ENCODE results near the gene SYVN1. TPM values are rescaled to one million over a fixed set of nuclear protein-coding genes. Genes with fewer than 3 reads are reported as not detected.

Gene SYVN1
- total RNA-seq, 1 experiment from 2014 or later, result 45.9 TPM

DNA sequence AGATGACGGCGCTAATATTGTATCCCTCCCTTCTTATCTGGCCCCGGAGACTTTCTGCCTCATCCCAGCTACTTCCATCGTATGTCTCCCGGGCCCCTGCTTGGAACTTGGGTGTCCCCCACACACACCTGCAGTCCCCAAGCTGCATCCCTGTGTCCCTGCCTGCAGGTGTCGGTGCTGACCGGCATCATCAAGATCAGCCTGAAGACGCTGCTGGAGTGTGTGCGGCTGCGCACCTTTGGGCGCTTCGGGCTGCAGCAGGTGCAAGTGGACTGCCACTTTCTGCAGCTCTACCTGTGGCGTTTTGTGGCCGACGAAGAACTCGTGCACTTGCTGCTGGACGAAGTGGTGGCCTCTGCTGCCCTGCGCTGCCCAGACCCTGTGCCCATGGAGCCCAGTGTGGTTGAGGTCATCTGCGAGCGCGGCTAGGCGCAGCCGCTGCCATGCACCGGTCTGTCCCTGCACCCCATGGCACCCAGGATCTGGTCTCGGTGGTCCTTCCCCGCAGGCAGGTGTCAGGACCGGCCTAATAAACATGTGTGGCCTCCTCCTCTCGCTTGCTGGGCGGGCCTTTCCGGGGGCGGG lies 23.1 kb downstream of the SYVN1 start:
- Histone ChIP-seq H3K79me2 (ENCODE audit: insufficient read depth, low read length) (peaks cover 9% of the 10 kb centered on the region), H4K20me1 (ENCODE audit: insufficient read depth) (no peaks in the 10 kb centered on the region), H3K27me3 (ENCODE audit: insufficient read depth, low read length) (no peaks in the 10 kb centered on the region), H3K9me3 (ENCODE audit: control insufficient read depth in 1 of 2, insufficient read depth in 1 of 2, low read depth in 1 of 2, low read length in 2 of 2) (no peaks in the 10 kb centered on the region), H3K4me3 (replicated peaks in 1 of 2; ENCODE audit: low read depth in 1 of 2, low read length in 2 of 2) (peak overlapping the region in 1 of 2 experiments; percentile 66; a peak in 2 of 4 replicates), H3K9me2 (ENCODE audit: insufficient read depth) (no peaks in the 10 kb centered on the region), H3K9ac (ENCODE audit: low read length) (no peak overlapping the region), H3K27ac (ENCODE audit: low read depth, low read length) (peak overlapping the region; percentile 82; the same call in 1 of the 2 replicates), H3K36me3 (ENCODE audit: control insufficient read depth in 1 of 2, insufficient read depth in 2 of 2, low read length in 2 of 2) (0 out of 4 replicates have a peak, but pooled peaks cover 0 to 10% of the 10 kb centered on the region in 2 experiments), H2AFZ (ENCODE audit: low read depth, low read length, poor library complexity, severe bottlenecking) (no peak overlapping the region), H3K4me1 (ENCODE audit: control insufficient read depth in 1 of 2, insufficient read depth in 2 of 2, low read length in 2 of 2) (peaks cover 20 to 43% of the 10 kb centered on the region in 2 experiments), H3K4me2 (ENCODE audit: low read length) (peak overlapping the region; percentile 92)
- no TSS peak for BruUV-seq (replicated peaks)
- no peak for TF ChIP-seq SP1 (IDR thresholded peaks at IDR 0.05; ENCODE audit: low read depth)
- TF ChIP-seq, protein P1, sequence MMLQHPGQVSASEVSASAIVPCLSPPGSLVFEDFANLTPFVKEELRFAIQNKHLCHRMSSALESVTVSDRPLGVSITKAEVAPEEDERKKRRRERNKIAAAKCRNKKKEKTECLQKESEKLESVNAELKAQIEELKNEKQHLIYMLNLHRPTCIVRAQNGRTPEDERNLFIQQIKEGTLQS (IDR thresholded peaks at IDR 0.05), result no peak
- no peak for TF ChIP-seq CBX3 (IDR thresholded peaks at IDR 0.05; ENCODE audit: low read depth)
- TF ChIP-seq RAD21 (IDR thresholded peaks at IDR 0.05; ENCODE audit: low read depth), result no peak
- TF ChIP-seq CEBPB (IDR thresholded peaks at IDR 0.05; ENCODE audit: low read depth), result no peak
- no peak for TF ChIP-seq ZFX (IDR thresholded peaks at IDR 0.05)
- TF ChIP-seq SRF (IDR thresholded peaks at IDR 0.05; ENCODE audit: low read depth), result no peak
- TF ChIP-seq, protein P2, sequence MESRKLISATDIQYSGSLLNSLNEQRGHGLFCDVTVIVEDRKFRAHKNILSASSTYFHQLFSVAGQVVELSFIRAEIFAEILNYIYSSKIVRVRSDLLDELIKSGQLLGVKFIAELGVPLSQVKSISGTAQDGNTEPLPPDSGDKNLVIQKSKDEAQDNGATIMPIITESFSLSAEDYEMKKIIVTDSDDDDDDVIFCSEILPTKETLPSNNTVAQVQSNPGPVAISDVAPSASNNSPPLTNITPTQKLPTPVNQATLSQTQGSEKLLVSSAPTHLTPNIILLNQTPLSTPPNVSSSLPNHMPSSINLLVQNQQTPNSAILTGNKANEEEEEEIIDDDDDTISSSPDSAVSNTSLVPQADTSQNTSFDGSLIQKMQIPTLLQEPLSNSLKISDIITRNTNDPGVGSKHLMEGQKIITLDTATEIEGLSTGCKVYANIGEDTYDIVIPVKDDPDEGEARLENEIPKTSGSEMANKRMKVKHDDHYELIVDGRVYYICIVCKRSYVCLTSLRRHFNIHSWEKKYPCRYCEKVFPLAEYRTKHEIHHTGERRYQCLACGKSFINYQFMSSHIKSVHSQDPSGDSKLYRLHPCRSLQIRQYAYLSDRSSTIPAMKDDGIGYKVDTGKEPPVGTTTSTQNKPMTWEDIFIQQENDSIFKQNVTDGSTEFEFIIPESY (IDR thresholded peaks at IDR 0.05; ENCODE audit: extremely low read depth, insufficient replicate concordance, low read length), result no peak
- TF ChIP-seq, protein P3, sequence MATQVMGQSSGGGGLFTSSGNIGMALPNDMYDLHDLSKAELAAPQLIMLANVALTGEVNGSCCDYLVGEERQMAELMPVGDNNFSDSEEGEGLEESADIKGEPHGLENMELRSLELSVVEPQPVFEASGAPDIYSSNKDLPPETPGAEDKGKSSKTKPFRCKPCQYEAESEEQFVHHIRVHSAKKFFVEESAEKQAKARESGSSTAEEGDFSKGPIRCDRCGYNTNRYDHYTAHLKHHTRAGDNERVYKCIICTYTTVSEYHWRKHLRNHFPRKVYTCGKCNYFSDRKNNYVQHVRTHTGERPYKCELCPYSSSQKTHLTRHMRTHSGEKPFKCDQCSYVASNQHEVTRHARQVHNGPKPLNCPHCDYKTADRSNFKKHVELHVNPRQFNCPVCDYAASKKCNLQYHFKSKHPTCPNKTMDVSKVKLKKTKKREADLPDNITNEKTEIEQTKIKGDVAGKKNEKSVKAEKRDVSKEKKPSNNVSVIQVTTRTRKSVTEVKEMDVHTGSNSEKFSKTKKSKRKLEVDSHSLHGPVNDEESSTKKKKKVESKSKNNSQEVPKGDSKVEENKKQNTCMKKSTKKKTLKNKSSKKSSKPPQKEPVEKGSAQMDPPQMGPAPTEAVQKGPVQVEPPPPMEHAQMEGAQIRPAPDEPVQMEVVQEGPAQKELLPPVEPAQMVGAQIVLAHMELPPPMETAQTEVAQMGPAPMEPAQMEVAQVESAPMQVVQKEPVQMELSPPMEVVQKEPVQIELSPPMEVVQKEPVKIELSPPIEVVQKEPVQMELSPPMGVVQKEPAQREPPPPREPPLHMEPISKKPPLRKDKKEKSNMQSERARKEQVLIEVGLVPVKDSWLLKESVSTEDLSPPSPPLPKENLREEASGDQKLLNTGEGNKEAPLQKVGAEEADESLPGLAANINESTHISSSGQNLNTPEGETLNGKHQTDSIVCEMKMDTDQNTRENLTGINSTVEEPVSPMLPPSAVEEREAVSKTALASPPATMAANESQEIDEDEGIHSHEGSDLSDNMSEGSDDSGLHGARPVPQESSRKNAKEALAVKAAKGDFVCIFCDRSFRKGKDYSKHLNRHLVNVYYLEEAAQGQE (IDR thresholded peaks at IDR 0.05; ENCODE audit: low read depth), result no peak
- no peak for TF ChIP-seq EZH2 (IDR thresholded peaks at IDR 0.05)
- no peak for TF ChIP-seq POLR2A (IDR thresholded peaks at IDR 0.05; ENCODE audit: borderline replicate concordance, extremely low read depth, insufficient read depth, insufficient read length)
- no peak for TF ChIP-seq FOSL1 (IDR thresholded peaks at IDR 0.05; ENCODE audit: low read depth)
- TF ChIP-seq POLR2AphosphoS5 (IDR thresholded peaks at IDR 0.05; ENCODE audit: low read depth, low read length), result no peak
- no peak for TF ChIP-seq TCF7L2 (IDR thresholded peaks at IDR 0.05; ENCODE audit: borderline replicate concordance, extremely low read depth, insufficient read depth, insufficient read length)
- RAD21 ChIA-PET (ENCODE audit: low non-redundant PET in 1 of 2, low total read pairs in 2 of 2, uncharacterized antibody in 2 of 2, unreplicated experiment in 2 of 2), result interaction anchor here (0.7 to 0.9 kb wide), 2 partner anchors 11 to 205 kb away, joined by 3 to 5 read pairs; partner anchors contain the start of gene MRPL49 (in 1 of the 2)
- CTCF ChIA-PET, result interaction anchor here (0.6 to 3.2 kb wide), 20 partner anchors 9 to 332 kb away, joined by 3 to 20 read pairs (median 5); partner anchors contain the start of genes CAPN1, CDC42BPG, FAU and MRPL49
- intact Hi-C loops (cut with micrococcal nuclease), result loop anchor here (2.0 to 10.0 kb wide), 3 partner anchors 71 to 264 kb away; partner anchors contain the start of genes ATG2A and CAPN1
- DNase-seq (ENCODE audit: low read depth, low spot score), result no peak
- POLR2A ChIA-PET, result interaction anchor here (0.6 to 3.7 kb wide), 15 partner anchors 8 to 396 kb away, joined by 3 to 21 read pairs (median 5); partner anchors contain the start of genes ARL2, CAPN1, FAU and MRPL49
- ATAC-seq, result no peak
